Neural cell (in vitro differentiated cells): ENCODE results near the gene FMN2. TPM values are rescaled to one million over a fixed set of nuclear protein-coding genes. Genes with fewer than 3 reads are reported as not detected.

ENCODE experiments used
- H2AFZ ChIP-seq: fragments of 200-600, 300-800 bp; sonication (generic), shearing (Covaris generic); 2 replicates; pipeline ENCODE4 v1.6.0; 2014; ENCODE audit warnings: low read depth, mild to moderate bottlenecking, antibody characterized with exemption, low read length, moderate library complexity
- H3F3A ChIP-seq: fragments of 200-600 bp; shearing (Covaris generic); 2 replicates; pipeline ENCODE4 v1.6.1; 2016; ENCODE audit warnings: mild to moderate bottlenecking, moderate library complexity, mixed read lengths, antibody characterized with exemption, low read length; ENCODE audit not compliant: insufficient read depth, poor library complexity, severe bottlenecking
- H3K27ac ChIP-seq: fragments of 200-600, 300-800 bp; sonication (generic), shearing (Covaris generic); 2 replicates; pipeline ENCODE4 v1.5.1; 2014; ENCODE audit warnings: mild to moderate bottlenecking, low read length, moderate library complexity
- H3K27me3 ChIP-seq: fragments of 300-800, 200-600 bp; sonication (generic), shearing (Covaris generic); 2 replicates; pipeline ENCODE4 v1.6.0; 2014; ENCODE audit warnings: mild to moderate bottlenecking, low read depth, low read length, moderate library complexity; ENCODE audit not compliant: insufficient read depth
- H3K36me3 ChIP-seq: fragments of 300-800, 200-600 bp; sonication (generic), shearing (Covaris generic); 2 replicates; pipeline ENCODE4 v1.5.1; 2014; ENCODE audit warnings: mild to moderate bottlenecking, antibody characterized with exemption, low read length, moderate library complexity; ENCODE audit not compliant: insufficient read depth
- H3K4me2 ChIP-seq: fragments of 300-800, 200-600 bp; sonication (generic), shearing (Covaris generic); 2 replicates; pipeline ENCODE4 v1.6.0; 2014; ENCODE audit warnings: mild to moderate bottlenecking, low read length
- H3K4me3 ChIP-seq: fragments of 300-800, 200-600 bp; sonication (generic), shearing (Covaris generic); 2 replicates; pipeline ENCODE4 v1.5.1; 2014; ENCODE audit warnings: mild to moderate bottlenecking, low read length, moderate library complexity
- H3K79me2 ChIP-seq: fragments of 200-600 bp; shearing (Covaris generic); replicated peaks from 2 replicates; pipeline ENCODE4 v1.6.0; 2014; ENCODE audit warnings: mild to moderate bottlenecking, low read length, moderate library complexity; ENCODE audit not compliant: insufficient read depth
- H3K9ac ChIP-seq: fragments of 300-800, 200-600 bp; sonication (generic), shearing (Covaris generic); 2 replicates; pipeline ENCODE4 v1.6.1; 2016; ENCODE audit warnings: mild to moderate bottlenecking, low read length, mixed read lengths
- H3K9me2 ChIP-seq: fragments of 200-600 bp; shearing (Covaris generic); 2 replicates; pipeline ENCODE4 v1.6.1; 2016; ENCODE audit warnings: mild to moderate bottlenecking, low read length, mixed read lengths; ENCODE audit not compliant: insufficient read depth
- H3K9me3 ChIP-seq: fragments of 200-600, 300-800 bp; sonication (generic), shearing (Covaris generic); 2 replicates; pipeline ENCODE4 v1.6.1; 2016; ENCODE audit warnings: mild to moderate bottlenecking, mixed run types, low read length, moderate library complexity, mixed read lengths
- H4K20me1 ChIP-seq: fragments of 200-600 bp; shearing (Covaris generic); 2 replicates; pipeline ENCODE4 v1.6.1; 2016; ENCODE audit warnings: mild to moderate bottlenecking, mixed run types; ENCODE audit not compliant: insufficient read depth
- CTCF ChIP-seq: fragments of 450-650 bp; IDR thresholded peaks from 2 replicates; pipeline ENCODE4 v1.5.1; 2014; ENCODE audit warnings: antibody characterized with exemption, mild to moderate bottlenecking, moderate library complexity; ENCODE audit not compliant: poor library complexity, severe bottlenecking
- EP300 ChIP-seq: fragments of 450-650 bp; conservative IDR thresholded peaks from 2 replicates; pipeline ENCODE4 v1.6.1; 2014; ENCODE audit warnings: antibody characterized with exemption, mild to moderate bottlenecking, moderate library complexity; ENCODE audit not compliant: poor library complexity, severe bottlenecking
- EZH2 ChIP-seq: fragments of 200-600, 300-800 bp; shearing (Covaris generic), sonication (generic); IDR thresholded peaks from 2 replicates; pipeline ENCODE4 v1.6.1; 2014; ENCODE audit warnings: antibody characterized with exemption, low read length, borderline replicate concordance, mild to moderate bottlenecking; ENCODE audit not compliant: insufficient read depth, poor library complexity, severe bottlenecking
- MXI1 ChIP-seq: fragments of 450-650 bp; conservative IDR thresholded peaks from 2 replicates; pipeline ENCODE4 v1.6.1; 2014; ENCODE audit warnings: antibody characterized with exemption, mild to moderate bottlenecking; ENCODE audit not compliant: poor library complexity, severe bottlenecking
- POLR2AphosphoS5 ChIP-seq: IDR thresholded peaks from 2 replicates; pipeline ENCODE4 v1.6.1; 2012
- RAD21 ChIP-seq: fragments of 450-650 bp; conservative IDR thresholded peaks from 2 replicates; pipeline ENCODE4 v1.6.1; 2014; ENCODE audit warnings: antibody characterized with exemption, mild to moderate bottlenecking, moderate library complexity
- REST ChIP-seq: IDR thresholded peaks from 2 replicates; pipeline ENCODE4 v1.6.1; 2012; ENCODE audit warnings: borderline replicate concordance
- SMC3 ChIP-seq: fragments of 450-650 bp; conservative IDR thresholded peaks from 2 replicates; pipeline ENCODE4 v1.6.1; 2014; ENCODE audit warnings: antibody characterized with exemption, mild to moderate bottlenecking, moderate library complexity; ENCODE audit not compliant: poor library complexity
- TAF1 ChIP-seq: IDR thresholded peaks from 2 replicates; pipeline ENCODE4 v1.6.1; 2012; ENCODE audit warnings: low read depth
- polyA plus RNA-seq: library from polyadenylated mRNA; depleted of rRNA; stranded (reverse); fragments of >200 nt; gene quantifications from 2 replicates; pipeline ENCODE4 v1.2.3, GENCODE V29; 2014

FMN2 gene
- polyA plus RNA-seq, 1 donor from 2014 or later: 23.9 TPM

GRCh38 chr1:240423246-240423924 is 331.7 kb downstream of the FMN2 start:
- Histone ChIP-seq H3K4me3 (no peak overlapping the region), H3K36me3 (no peaks in the 10 kb centered on the region), H3K79me2 (no peaks in the 10 kb centered on the region), H3K4me2 (no peak overlapping the region), H3K27ac (no peak overlapping the region), H3K27me3 (no peaks in the 10 kb centered on the region), H3K9ac (no peak overlapping the region), H3K9me3 (no peaks in the 10 kb centered on the region), H3K9me2 (no peaks in the 10 kb centered on the region), H2AFZ (no peak overlapping the region), H4K20me1 (no peaks in the 10 kb centered on the region), H3F3A (no peaks in the 10 kb centered on the region)
- no peak for TF ChIP-seq EZH2
- TF ChIP-seq RAD21: no peak
- no peak for TF ChIP-seq TAF1
- no peak for TF ChIP-seq SMC3
- TF ChIP-seq EP300: no peak
- TF ChIP-seq MXI1: no peak
- no peak for TF ChIP-seq CTCF
- no peak for TF ChIP-seq REST
- TF ChIP-seq POLR2AphosphoS5: no peak

- Histone ChIP-seq H4K20me1 (no peaks in the 10 kb centered on the region), H3K27ac (no peak overlapping the region), H3K27me3 (no peaks in the 10 kb centered on the region), H3K4me3 (no peak overlapping the region), H3F3A (no peaks in the 10 kb centered on the region), H3K4me2 (no peak overlapping the region), H3K36me3 (no peaks in the 10 kb centered on the region), H3K9ac (no peak overlapping the region), H3K79me2 (no peaks in the 10 kb centered on the region), H3K9me2 (no peaks in the 10 kb centered on the region), H2AFZ (no peak overlapping the region), H3K9me3 (no peaks in the 10 kb centered on the region)
- no peak for TF ChIP-seq EZH2
- no peak for TF ChIP-seq CTCF
- TF ChIP-seq TAF1: no peak
- TF ChIP-seq EP300: no peak
- no peak for TF ChIP-seq RAD21
Observed at GRCh38 chr1:240424740-240425464, 333.2 kb downstream of the FMN2 start.
